ENCODE data around the gene KCNAB1.
A peak's percentile ranks its signal among the peaks of the same experiment; 100 is the strongest.

KCNAB1 gene

DNA sequence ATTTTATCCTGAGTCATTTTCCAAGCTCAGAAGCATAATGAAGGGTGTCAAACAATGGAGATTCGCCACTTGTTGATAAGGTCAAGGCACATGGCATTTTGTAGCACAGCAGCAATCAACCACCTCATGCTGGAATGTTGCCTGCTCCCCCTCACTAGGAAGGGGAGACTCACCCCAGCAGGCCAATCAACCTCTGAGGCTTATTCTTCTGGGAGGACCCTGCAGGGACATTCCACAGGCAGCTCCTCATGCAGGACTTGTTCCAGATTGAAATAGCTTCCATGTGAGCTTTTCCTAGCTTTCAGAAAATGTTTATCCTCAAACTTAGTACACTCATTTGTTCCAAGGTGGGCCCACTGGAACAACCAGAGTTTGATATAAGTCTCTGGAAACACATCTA is 356.9 kb downstream of the KCNAB1 start:
- Histone ChIP-seq H3K4me1 (peaks cover 0 to 7% (median 0%) of the 10 kb centered on the region in 4 donors), H3K36me3 (no peaks in the 10 kb centered on the region), H3K4me3 (no peak overlapping the region), H3K27me3 (no peaks in the 10 kb centered on the region), H3K9me3 (no peaks in the 10 kb centered on the region), H3K27ac (no peak overlapping the region)
- TF ChIP-seq, protein P1, sequence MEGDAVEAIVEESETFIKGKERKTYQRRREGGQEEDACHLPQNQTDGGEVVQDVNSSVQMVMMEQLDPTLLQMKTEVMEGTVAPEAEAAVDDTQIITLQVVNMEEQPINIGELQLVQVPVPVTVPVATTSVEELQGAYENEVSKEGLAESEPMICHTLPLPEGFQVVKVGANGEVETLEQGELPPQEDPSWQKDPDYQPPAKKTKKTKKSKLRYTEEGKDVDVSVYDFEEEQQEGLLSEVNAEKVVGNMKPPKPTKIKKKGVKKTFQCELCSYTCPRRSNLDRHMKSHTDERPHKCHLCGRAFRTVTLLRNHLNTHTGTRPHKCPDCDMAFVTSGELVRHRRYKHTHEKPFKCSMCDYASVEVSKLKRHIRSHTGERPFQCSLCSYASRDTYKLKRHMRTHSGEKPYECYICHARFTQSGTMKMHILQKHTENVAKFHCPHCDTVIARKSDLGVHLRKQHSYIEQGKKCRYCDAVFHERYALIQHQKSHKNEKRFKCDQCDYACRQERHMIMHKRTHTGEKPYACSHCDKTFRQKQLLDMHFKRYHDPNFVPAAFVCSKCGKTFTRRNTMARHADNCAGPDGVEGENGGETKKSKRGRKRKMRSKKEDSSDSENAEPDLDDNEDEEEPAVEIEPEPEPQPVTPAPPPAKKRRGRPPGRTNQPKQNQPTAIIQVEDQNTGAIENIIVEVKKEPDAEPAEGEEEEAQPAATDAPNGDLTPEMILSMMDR (IDR thresholded peaks at IDR 0.05), result no peak
- DNase-seq, result no peak
- intact Hi-C loops (cut with DNase I; ENCODE audit: low total_unique reads), result no loop called here

DNA sequence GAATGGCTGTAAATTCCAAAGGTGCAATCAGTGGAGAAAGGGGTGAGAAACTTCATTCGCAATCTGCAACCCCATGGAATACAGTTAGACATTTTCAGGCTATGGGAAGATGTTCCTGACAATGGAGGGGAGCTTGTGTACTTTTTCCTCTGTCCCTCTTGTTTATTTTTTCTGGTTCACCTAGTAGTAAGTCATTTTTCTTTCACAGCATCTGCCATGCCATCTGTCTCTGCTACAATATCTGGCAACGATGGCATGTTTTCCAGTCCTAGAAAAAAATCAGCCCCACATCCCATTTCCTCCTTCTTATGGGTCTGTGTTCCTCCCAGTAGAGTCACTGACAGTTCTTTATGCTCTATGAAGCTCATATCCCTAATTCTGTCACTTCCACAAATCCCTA is 358.5 kb downstream of the KCNAB1 start:
- no peak overlapping the region for H3K27ac ChIP-seq
- H3K36me3 ChIP-seq, result no peaks in the 10 kb centered on the region
- TF ChIP-seq, protein P1 (IDR thresholded peaks at IDR 0.05), result no peak
- H3K9me3 ChIP-seq, result no peaks in the 10 kb centered on the region
- no peak overlapping the region for H3K4me3 ChIP-seq
- intact Hi-C loops (cut with DNase I; ENCODE audit: low total_unique reads), result no loop called here
- no peak for DNase-seq
- H3K4me1 ChIP-seq, result peaks cover 0 to 18% (median 5%) of the 10 kb centered on the region in 4 donors
- H3K27me3 ChIP-seq, result no peaks in the 10 kb centered on the region

DNA sequence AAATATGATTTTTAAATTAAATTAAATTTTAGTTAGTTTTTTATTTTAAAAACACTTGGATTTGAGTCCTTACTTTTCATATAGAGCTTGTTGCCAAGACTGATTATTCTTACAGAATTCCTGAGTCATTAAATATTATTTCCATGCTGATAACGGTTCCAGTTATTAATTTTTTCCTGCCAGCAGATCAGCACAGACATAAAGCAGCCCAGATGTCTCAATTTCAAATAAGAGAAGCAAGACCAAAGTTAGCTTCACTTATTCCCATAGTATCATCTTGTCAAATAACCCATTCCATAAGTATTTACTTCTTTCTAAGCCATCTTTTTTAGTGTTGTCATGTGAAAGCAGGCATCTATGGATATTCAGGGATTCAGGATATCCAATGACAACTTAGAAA is 359.2 kb downstream of the KCNAB1 start:
- Histone ChIP-seq H3K4me3 (no peak overlapping the region), H3K4me1 (peaks cover 0 to 25% (median 8%) of the 10 kb centered on the region in 4 donors), H3K36me3 (no peaks in the 10 kb centered on the region), H3K27me3 (no peaks in the 10 kb centered on the region), H3K27ac (no peak overlapping the region), H3K9me3 (no peaks in the 10 kb centered on the region)
- no peak for DNase-seq
- intact Hi-C loops (cut with DNase I; ENCODE audit: low total_unique reads), result no loop called here
- TF ChIP-seq, protein P1 (IDR thresholded peaks at IDR 0.05), result no peak

DNA sequence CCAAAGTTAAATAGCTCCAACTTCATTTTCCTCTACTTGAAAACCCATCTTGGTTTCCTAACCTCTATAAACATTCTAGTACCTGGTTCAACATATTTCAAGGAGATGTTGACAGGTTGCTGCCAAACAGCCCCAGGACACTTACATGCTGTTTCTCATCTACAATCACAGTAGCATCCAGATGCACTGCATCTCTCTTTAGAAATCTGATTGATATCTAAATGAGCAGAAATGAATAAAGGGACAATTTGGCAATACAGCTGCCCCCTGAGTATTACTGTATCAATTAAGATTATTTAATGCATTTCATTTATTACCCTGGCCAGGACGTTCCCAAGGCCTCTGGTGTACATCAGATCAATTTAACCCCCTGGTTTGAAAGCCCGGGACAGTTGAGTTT is 360.6 kb downstream of the KCNAB1 start:
- H3K9me3 ChIP-seq, result no peaks in the 10 kb centered on the region
- H3K4me1 ChIP-seq, result peaks cover 0 to 25% (median 8%) of the 10 kb centered on the region in 4 donors
- no peak for DNase-seq
- no peak overlapping the region for H3K4me3 ChIP-seq
- intact Hi-C loops (cut with DNase I; ENCODE audit: low total_unique reads), result no loop called here
- TF ChIP-seq, protein P1 (IDR thresholded peaks at IDR 0.05), result no peak
- no peaks in the 10 kb centered on the region for H3K36me3 ChIP-seq
- H3K27ac ChIP-seq, result no peak overlapping the region
- H3K27me3 ChIP-seq, result no peaks in the 10 kb centered on the region

DNA sequence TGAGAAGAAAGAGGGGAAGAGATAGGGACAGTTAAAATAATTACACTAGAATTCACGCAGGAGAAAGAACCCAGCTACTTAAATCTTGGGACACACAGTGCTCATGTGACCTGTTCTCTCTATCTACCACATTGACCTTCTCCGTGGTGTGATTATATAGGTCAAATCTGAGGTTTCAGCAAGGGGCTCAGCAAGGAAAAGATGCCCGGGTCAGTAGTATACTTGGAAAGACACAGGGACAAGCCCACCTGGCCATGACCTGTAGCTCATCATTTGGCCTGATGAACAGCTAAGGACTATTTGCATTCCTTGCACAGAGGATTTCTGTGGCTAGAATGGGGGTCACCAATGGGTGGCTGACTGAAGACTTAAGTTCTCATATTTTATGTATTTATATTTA is 362.6 kb downstream of the KCNAB1 start:
- TF ChIP-seq, protein P1 (IDR thresholded peaks at IDR 0.05), result no peak
- Histone ChIP-seq H3K4me3 (no peak overlapping the region), H3K27ac (no peak overlapping the region), H3K9me3 (no peaks in the 10 kb centered on the region), H3K36me3 (no peaks in the 10 kb centered on the region), H3K27me3 (no peaks in the 10 kb centered on the region), H3K4me1 (peaks cover 0 to 28% (median 8%) of the 10 kb centered on the region in 4 donors)
- no peak for DNase-seq
- intact Hi-C loops (cut with DNase I; ENCODE audit: low total_unique reads), result no loop called here

DNA sequence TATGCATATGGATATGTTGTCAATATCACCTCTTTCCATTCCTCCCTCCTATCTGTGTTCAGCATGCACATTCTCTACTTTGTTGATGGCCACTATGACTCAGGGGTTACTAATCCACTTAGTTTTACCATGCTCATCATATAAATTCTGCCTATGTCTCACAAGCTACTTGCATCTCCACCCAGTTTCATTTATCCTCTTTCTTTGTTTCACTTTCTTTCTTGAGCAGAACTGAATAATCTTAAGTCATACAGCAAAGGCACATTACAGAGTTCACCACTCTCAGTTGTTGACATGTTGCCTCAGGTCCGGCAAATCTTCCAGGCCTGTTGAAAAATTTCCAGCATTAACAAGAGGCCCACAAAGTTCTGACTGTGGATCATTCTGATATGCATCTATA is 363.0 kb downstream of the KCNAB1 start:
- no peak for DNase-seq
- H3K27ac ChIP-seq, result peak overlapping the region in 1 of 2 donors; percentile 19
- no peak overlapping the region for H3K4me3 ChIP-seq
- no peaks in the 10 kb centered on the region for H3K9me3 ChIP-seq
- no peaks in the 10 kb centered on the region for H3K27me3 ChIP-seq
- intact Hi-C loops (cut with DNase I; ENCODE audit: low total_unique reads), result no loop called here
- no peaks in the 10 kb centered on the region for H3K36me3 ChIP-seq
- peaks cover 0 to 30% (median 8%) of the 10 kb centered on the region in 4 donors for H3K4me1 ChIP-seq
- TF ChIP-seq, protein P1 (IDR thresholded peaks at IDR 0.05), result no peak

All from tibial artery (tissue), 4 donors.